ENCODE data around the gene AP3D1. TPM values are rescaled to one million over a fixed set of nuclear protein-coding genes. Genes with fewer than 3 reads are reported as not detected.
"Not testable (repeated sequence)": the region's sequence is repeated elsewhere in the genome, so short reads cannot be mapped to it uniquely, and the experiment has no call there.

Gene AP3D1
- total RNA-seq, 1 donor from 2014 or later = 169 TPM

GRCh38 chr19:2087621-2088100, 63.7 kb downstream of the AP3D1 start:
- Mint-ChIP-seq H3K27me3 (ENCODE audit: unreplicated experiment) (peaks cover 18% of the 10 kb centered on the region), H3K36me3 (ENCODE audit: low read depth, unreplicated experiment) (peaks cover 17% of the 10 kb centered on the region), H3K4me3 (ENCODE audit: unreplicated experiment) (no peak overlapping the region), H3K9me3 (ENCODE audit: unreplicated experiment) (no peaks in the 10 kb centered on the region), H3K4me1 (ENCODE audit: unreplicated experiment) (peaks cover 50% of the 10 kb centered on the region), H3K27ac (ENCODE audit: unreplicated experiment) (no peak overlapping the region)
- no peak for TF ChIP-seq CTCF (IDR thresholded peaks at IDR 0.05; ENCODE audit: unreplicated experiment)
- no peak for DNase-seq (ENCODE audit: low spot score)

GRCh38 chr19:2086695-2087620, 64.4 kb downstream of the AP3D1 start:
- H3K4me3 Mint-ChIP-seq (ENCODE audit: unreplicated experiment) = peak overlapping the region; percentile 65
- peaks cover 23% of the 10 kb centered on the region for H3K27me3 Mint-ChIP-seq (ENCODE audit: unreplicated experiment)
- peak overlapping the region; percentile 85 for H3K27ac Mint-ChIP-seq (ENCODE audit: unreplicated experiment)
- not testable (repeated sequence) for H3K9me3 Mint-ChIP-seq (ENCODE audit: unreplicated experiment); DNase-seq (ENCODE audit: low spot score)
- H3K4me1 Mint-ChIP-seq (ENCODE audit: unreplicated experiment) = peaks cover 49% of the 10 kb centered on the region
- H3K36me3 Mint-ChIP-seq (ENCODE audit: low read depth, unreplicated experiment) = peaks cover 18% of the 10 kb centered on the region

- Mint-ChIP-seq H3K27ac (ENCODE audit: unreplicated experiment) (peak overlapping the region; percentile 98), H3K4me1 (ENCODE audit: unreplicated experiment) (peaks cover 39% of the 10 kb centered on the region), H3K27me3 (ENCODE audit: unreplicated experiment) (peaks cover 25% of the 10 kb centered on the region), H3K4me3 (ENCODE audit: unreplicated experiment) (peak overlapping the region; percentile 81), H3K9me3 (ENCODE audit: unreplicated experiment) (no peaks in the 10 kb centered on the region), H3K36me3 (ENCODE audit: low read depth, unreplicated experiment) (peaks cover 25% of the 10 kb centered on the region)
- no peak for TF ChIP-seq CTCF (IDR thresholded peaks at IDR 0.05; ENCODE audit: unreplicated experiment)
- peak; percentile 69 for DNase-seq (ENCODE audit: low spot score)
Measured at GRCh38 chr19:2084993-2085720, 66.2 kb downstream of the AP3D1 start.

- no peak for DNase-seq (ENCODE audit: low spot score)
- no peak for TF ChIP-seq CTCF (IDR thresholded peaks at IDR 0.05; ENCODE audit: unreplicated experiment)
- Mint-ChIP-seq H3K4me3 (ENCODE audit: unreplicated experiment) (peak overlapping the region; percentile 56), H3K27me3 (ENCODE audit: unreplicated experiment) (peaks cover 24% of the 10 kb centered on the region), H3K4me1 (ENCODE audit: unreplicated experiment) (peaks cover 25% of the 10 kb centered on the region), H3K9me3 (ENCODE audit: unreplicated experiment) (no peaks in the 10 kb centered on the region), H3K27ac (ENCODE audit: unreplicated experiment) (peak overlapping the region; percentile 52), H3K36me3 (ENCODE audit: low read depth, unreplicated experiment) (peaks cover 28% of the 10 kb centered on the region)
Measured at GRCh38 chr19:2083174-2083854, 68.1 kb downstream of the AP3D1 start.

Data from endothelial cell (in vitro differentiated cells).